Prostate gland (tissue), 2 donors: Measurements from ENCODE around the gene IDNK.

Experiments used
- CTCF ChIP-seq, 4 experiments: fragments of 200-600 bp in 2 of 4; fragments of 450-650 bp in 2 of 4; sonication (generic) in 2 of 4; IDR thresholded peaks; 1 replicate in 3 of 4; 2 replicates in 1 of 4; pipeline ENCODE4 v1.5.1; 2016 to 2019; ENCODE audit warnings: antibody characterized with exemption in 4 of 4, mild to moderate bottlenecking in 2 of 4, moderate library complexity in 2 of 4
- POLR2A ChIP-seq: fragments of 450-650 bp; IDR thresholded peaks from one replicate; pipeline ENCODE4 v1.6.1; 2016; ENCODE audit warnings: antibody characterized with exemption, mild to moderate bottlenecking
- POLR2AphosphoS5 ChIP-seq: sonication (generic); formaldehyde crosslinking; IDR thresholded peaks from one replicate; pipeline ENCODE4 v1.6.1; 2017; ENCODE audit warnings: antibody characterized with exemption

- TF ChIP-seq CTCF (IDR thresholded peaks at IDR 0.05) (no peak), POLR2A (no peak), POLR2AphosphoS5 (no peak)
Measured at GRCh38 chr9:83675466-83675865, 52.5 kb downstream of the IDNK start.
